ENCODE data around the gene BEST2.

Gene BEST2

DNA sequence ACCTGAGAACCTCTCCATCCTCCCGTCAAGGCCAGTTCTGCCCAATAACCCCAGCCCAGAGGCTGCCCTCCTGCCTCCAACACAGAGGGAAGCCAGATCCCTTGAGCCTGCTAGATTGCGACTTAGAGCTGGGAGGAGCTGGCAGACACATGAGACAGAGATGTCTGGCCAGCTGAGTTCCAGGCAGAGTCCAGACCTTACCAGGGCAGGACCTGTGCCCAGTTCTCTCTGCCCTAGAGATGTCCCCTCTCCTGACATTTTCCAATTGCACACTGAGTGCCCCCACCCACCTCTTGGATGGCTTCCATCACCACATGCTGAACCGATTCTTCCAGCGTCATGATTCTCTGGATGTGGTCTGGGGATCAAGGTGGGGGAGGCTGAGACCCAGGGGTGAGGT, 20.7 kb downstream of the BEST2 start:
- DNase-seq: no peak

DNA sequence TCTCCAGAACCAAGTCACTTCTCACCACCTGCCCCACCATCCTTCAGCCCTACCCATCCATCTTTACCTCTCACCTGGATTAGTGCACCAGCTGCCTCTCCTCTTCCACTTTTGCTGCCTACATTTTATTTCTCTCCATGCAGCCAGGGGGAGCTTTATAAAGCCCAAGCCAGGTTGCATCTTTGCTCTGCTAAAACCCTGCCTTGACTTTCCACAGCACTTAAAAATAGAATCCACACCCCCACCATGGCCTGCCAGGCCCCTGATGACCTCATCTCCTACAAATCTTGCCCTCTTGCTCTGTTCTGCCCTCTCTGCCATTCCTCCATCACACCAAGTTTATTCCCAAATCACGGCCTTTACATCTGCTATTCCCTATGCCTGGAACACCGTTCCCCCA, 22.0 kb downstream of the BEST2 start:
- no peak for DNase-seq

GRCh38 chr19:12774588-12775555, 23.3 kb downstream of the BEST2 start, which contains the start of gene HOOK2:
Gene HOOK2 (minus strand): TSS chr19:12775552. CDS start chr19:12775449, 103 bp downstream.
- peak in 1 of 4 experiments; percentile 25 for DNase-seq

GRCh38 chr19:12777217-12778016, 25.8 kb downstream of the BEST2 start:
- DNase-seq: peak; percentile 65 to 71 (median 68)

GRCh38 chr19:12778017-12778904, 26.7 kb downstream of the BEST2 start:
- DNase-seq: no peak

DNA sequence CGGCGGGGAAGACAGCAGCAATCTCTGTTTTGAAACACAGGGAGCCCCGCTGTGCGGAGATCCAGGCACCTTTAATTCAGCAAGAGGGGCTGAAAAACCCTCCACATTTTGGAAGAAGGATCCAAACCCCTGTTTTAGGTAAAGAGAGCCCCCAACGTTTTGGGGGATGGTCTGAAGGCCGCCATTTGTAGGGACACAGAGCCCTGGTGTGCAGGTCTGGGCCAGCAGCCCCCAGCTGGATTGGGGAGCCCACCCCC, 27.2 kb downstream of the BEST2 start:
- no peak for DNase-seq

DNA sequence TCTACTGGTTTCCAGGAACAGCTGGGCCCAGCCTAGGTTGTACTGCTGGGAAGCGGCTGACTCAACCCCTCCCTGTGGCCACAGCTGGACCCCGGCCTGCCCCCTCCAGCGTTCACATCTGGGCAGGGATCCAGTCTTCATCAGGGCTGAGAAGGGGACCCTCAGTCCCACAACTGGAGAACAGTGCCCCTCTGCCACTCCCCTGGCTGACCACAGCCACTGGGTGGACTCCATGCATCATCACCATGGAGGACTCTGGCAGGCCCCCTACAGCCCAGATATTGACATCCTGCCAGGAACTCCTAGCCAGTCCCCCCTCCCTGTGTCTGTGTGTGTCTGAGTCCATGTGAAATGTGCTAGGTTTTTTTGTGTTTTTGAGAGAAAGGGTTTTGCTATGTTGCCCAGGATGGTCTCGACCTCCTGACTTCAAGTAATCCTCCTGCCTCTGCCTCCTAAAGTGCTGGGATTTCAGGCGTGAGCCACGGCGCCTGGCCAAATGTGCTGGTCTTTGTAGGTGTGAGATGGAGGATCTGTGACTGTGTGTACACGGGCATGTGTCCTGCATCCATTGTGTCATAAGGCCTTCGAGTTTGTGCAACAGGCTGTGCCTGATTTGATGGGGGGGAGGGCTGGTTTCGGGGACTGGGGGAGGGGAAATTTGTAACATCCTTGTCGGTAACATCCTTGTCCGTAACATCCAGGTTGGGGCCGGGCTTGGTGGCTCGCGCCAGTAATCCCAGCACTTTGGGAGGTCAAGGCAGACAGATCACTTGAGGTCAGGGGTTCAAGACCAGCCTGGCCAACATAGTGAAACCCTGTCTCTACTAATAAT, 27.8 kb downstream of the BEST2 start:
- no peak for DNase-seq

GRCh38 chr19:12782174-12782423, 30.5 kb downstream of the BEST2 start:
- DNase-seq: no peak

- DNase-seq: peak; percentile 62 to 89 (median 84)
Observed at GRCh38 chr19:12782424-12783290, 31.1 kb downstream of the BEST2 start.

- peak in 1 of 4 experiments; percentile 48 for DNase-seq
Observed at GRCh38 chr19:12783291-12783848, 31.8 kb downstream of the BEST2 start.

DNA sequence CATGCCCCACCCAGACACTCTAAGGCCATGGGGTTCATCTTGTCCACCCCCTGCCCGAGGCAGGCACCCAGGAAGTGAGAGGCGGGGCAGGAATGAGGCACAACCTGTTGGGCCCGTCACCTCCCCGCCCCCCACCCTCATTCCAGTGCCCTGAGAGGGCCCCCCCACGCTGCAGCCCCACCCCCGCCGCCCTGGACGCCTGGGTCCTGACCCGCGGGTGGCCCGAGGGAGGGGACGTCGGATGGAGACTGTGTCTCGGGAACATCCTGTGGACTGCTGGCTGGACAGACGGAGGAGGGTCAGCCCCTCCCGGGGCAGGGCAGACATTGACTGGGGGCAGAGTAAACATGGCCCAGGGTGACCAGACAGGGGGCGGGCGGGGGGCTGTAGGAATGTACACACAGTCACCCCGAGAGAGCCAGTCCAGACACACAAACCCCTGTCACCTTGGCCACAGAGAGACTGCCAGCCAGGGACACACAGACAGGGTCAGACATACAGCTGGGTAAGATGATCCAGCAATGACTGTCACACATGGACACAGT, 32.3 kb downstream of the BEST2 start:
- no peak for DNase-seq

DNA sequence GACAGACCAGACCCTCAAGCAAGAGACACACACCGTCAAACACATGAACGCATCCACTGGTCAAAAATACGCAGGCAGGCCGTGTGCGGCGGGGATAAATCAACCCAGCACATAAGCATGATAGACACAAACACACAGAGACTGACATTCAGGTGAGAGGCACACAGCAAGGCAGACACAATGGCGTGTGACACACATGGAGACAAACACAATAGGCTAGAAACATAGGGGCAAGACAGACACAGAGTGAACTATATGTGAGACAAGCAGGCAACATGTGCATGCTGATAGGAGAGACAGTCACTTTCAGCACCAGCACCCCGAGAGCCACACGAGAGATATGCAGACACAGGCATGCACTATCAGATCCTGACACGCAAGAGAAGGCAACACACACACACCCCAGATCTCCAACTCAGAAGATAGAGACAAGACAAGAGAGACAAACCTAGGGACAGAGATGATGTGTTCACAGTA, 32.8 kb downstream of the BEST2 start:
- no peak for DNase-seq

- DNase-seq: no peak
Observed at GRCh38 chr19:12784871-12785430, 33.4 kb downstream of the BEST2 start.

- no peak for DNase-seq
Observed at GRCh38 chr19:12785431-12786031, 33.9 kb downstream of the BEST2 start.

DNA sequence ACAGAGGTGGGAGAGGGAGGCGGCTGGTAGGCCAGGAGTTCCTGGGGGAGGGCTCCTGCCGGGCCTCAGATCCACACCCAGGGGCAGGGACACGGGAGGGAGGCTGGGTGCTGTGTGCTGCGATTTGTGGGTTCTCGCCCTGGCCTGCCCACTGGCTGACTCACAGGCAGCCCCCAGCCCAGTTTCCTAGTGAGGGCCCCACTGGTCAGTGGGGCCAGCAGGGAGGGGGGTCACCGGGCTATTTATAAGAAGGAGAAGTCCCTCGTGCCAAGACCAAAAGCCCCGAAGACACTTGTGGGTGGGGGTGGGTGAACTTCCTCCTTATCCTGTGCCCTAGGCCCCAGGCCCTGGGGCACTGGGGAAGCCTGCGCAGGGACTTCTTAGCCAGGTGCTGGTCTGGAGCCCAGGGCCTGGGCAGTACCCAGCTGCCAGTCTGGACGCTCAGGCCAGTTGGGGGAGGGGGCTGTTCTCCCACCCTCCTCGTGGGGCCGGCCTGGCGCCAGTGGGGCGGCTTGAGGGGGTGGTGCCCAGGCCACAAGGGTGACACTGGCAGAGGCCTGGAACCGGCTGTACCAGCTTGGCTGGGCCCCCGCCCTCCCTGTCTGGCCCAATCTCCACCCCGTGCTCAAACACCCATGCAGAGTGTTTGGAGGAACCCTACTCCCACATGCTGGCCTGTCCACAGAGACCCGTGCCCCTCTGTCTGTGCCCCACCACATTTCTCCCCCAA, 34.7 kb downstream of the BEST2 start:
- DNase-seq: no peak

DNA sequence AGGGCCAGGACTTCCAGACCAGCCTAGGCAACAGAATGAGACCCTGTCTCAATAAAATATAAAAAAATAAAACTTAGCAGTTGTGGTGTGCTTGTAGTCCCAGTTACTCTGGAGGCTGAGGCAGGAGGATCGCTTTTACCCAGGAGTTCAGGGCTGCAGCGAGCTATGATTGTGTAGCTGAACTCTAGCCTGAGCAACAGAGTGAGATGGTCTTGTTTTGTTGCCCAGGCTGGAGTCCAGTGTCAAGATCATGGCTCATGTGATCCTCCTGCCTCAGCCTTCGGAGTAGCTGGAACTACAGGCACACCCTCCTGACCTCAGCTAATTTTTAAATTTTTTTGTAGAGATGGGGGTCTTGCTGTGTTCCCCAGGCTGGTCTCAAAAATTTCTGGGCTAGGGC, 35.4 kb downstream of the BEST2 start:
- DNase-seq: no peak

DNA sequence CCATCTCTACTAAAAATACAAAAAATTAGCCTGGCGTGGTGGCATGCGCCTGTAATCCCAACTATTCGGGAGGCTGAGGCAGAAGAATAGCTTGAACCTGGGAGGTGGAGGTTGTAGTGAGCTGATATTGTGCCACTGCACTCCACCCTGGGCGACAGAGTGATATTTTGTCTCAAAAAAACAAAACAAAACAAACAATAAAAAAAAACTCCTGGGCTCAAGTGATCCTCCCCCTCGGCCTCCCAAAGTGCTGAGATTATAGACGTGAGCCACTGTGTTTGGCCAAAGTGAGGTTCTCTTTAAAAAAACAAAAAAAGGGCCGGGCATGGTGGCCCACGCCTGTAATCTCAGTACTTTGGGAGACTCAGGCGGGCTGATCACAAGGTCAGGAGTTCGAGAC, 35.9 kb downstream of the BEST2 start:
- DNase-seq: no peak

GRCh38 chr19:12788042-12788681, 36.6 kb downstream of the BEST2 start:
- no peak for DNase-seq

All from activated CD4-positive, CD25-positive, alpha-beta regulatory T cell (primary cell).